CD4-positive, CD25-positive, alpha-beta regulatory T cell (primary cell): Measurements from ENCODE around the gene ETV7. TPM values are rescaled to one million over a fixed set of nuclear protein-coding genes. Genes with fewer than 3 reads are reported as not detected.
"Not testable (repeated sequence)": the region's sequence is repeated elsewhere in the genome, so short reads cannot be mapped to it uniquely, and the experiment has no call there.

Experiments
- ATAC-seq, 2 donors: fragments of 150-1000 bp; cut with Tn5 transposase; one replicate each; pipeline ENCODE4 v1.10.0; 2021; ENCODE audit warnings: low read depth in 2 of 2, moderate number of reproducible peaks in 2 of 2, moderate library complexity in 1 of 2
- DNase-seq, 3 donors: peaks; one replicate each; pipeline versions ENCODE4 v3.0.0 to v3.0.0-alpha.2; 2012 to 2022; ENCODE audit warnings: mixed read lengths in 1 of 3
- H3K27ac ChIP-seq: one replicate; pipeline ENCODE4 v1.7.0; 2013; ENCODE audit warnings: mild to moderate bottlenecking, low read length; ENCODE audit not compliant: insufficient read depth, poor library complexity, severe bottlenecking
- H3K27me3 ChIP-seq: one replicate; pipeline ENCODE4 v1.7.0; 2013; ENCODE audit warnings: low read length; ENCODE audit not compliant: control insufficient read depth, insufficient read depth
- H3K36me3 ChIP-seq: one replicate; pipeline ENCODE4 v1.7.0; 2013; ENCODE audit warnings: mild to moderate bottlenecking, low read length, moderate library complexity; ENCODE audit not compliant: control insufficient read depth, insufficient read depth
- H3K4me1 ChIP-seq: 2 replicates; pipeline ENCODE4 v1.7.0; 2013; ENCODE audit warnings: mild to moderate bottlenecking, low read length; ENCODE audit not compliant: insufficient read depth, control insufficient read depth, poor library complexity, severe bottlenecking
- H3K4me3 ChIP-seq: one replicate; pipeline ENCODE4 v1.7.0; 2013; ENCODE audit warnings: low read depth, mild to moderate bottlenecking, low read length, moderate library complexity
- H3K9me3 ChIP-seq, 2 experiments: 1 replicate in 1 of 2; 2 replicates in 1 of 2; pipeline ENCODE4 v1.7.0; 2013; ENCODE audit warnings: low read length in 2 of 2, mild to moderate bottlenecking in 1 of 2, moderate library complexity in 1 of 2; ENCODE audit not compliant: control insufficient read depth in 2 of 2
- H3K27ac Mint-ChIP-seq, 3 donors: one replicate each; pipeline ENCODE4 v1.8.0; 2020 to 2022; ENCODE audit warnings: mild to moderate bottlenecking in 3 of 3, mixed read lengths in 3 of 3, moderate library complexity in 2 of 3
- H3K27me3 Mint-ChIP-seq: one replicate; pipeline ENCODE4 v1.8.0; 2022; ENCODE audit warnings: mild to moderate bottlenecking, mixed read lengths
- H3K36me3 Mint-ChIP-seq: one replicate; pipeline ENCODE4 v1.8.0; 2020; ENCODE audit warnings: mixed read lengths
- H3K4me1 Mint-ChIP-seq, 4 donors: one replicate each; pipeline ENCODE4 v1.8.0; 2020 to 2022; ENCODE audit warnings: mixed read lengths in 4 of 4, mild to moderate bottlenecking in 1 of 4
- H3K4me3 Mint-ChIP-seq, 4 donors: one replicate each; pipeline ENCODE4 v1.8.0; 2020 to 2022; ENCODE audit warnings: mild to moderate bottlenecking in 4 of 4, mixed read lengths in 4 of 4, moderate library complexity in 3 of 4
- H3K9me3 Mint-ChIP-seq, 7 donors: one replicate each; pipeline ENCODE4 v1.8.0; 2020 to 2022; ENCODE audit warnings: mixed read lengths in 7 of 7, mild to moderate bottlenecking in 3 of 7, moderate library complexity in 2 of 7
- polyA plus RNA-seq, 4 donors: library from polyadenylated mRNA; unstranded; fragments of 300-500 nt; fragmentation: Illumina TruSeq; gene quantifications; one replicate each; pipeline ENCODE4 v1.2.3, GENCODE V29; 2021
- total RNA-seq: library from RNA; stranded (reverse); gene quantifications from one replicate; pipeline ENCODE4 v1.2.3, GENCODE V29; 2022

Gene ETV7
- total and polyA plus RNA-seq, 5 donors from 2014 or later, result 5.3 to 16.1 (median 7.4) TPM

DNA sequence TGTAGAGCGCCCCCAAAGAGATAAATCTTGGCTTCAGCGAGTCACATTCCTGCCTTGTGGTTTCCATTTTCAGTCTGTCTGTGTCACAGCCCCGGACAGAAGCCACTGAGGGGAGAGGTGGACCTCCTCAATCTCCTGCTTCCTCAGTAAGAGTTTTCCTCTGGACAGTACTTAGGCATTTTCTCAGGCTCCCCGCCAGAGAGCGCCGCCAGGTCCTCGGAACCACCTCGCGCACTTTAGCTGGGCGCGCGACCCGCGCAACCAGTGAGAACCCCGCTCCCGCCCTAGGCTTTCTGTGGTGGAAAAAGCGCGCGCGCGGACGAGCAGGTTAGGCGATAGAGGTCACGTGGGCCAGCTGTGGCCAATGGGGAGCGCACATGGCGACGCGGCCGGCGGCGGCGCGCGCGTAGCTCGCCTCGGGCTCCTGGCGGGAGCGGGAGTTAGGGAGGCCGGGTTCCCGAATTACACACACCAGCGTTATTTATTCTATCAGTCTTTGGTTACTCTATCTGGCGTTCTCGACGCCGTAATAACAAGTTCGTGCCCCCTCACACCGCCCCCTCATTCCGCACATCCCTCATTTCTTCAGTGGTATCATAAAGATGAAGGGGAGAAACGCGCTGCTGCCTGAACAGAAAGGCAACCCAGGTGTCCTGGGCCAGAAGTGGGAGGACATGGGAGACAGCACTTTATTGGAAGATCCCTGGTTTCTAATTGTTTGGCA, 35.8 kb upstream of the ETV7 start:
- Mint-ChIP-seq H3K36me3 (no peaks in the 10 kb centered on the region), H3K27ac (peak overlapping the region; percentile 76 to 96 (median 87)), H3K4me1 (peaks cover 0 to 15% (median 7%) of the 10 kb centered on the region in 4 donors), H3K4me3 (peak overlapping the region; percentile 86 to 95 (median 92)), H3K9me3 (no peaks in the 10 kb centered on the region), H3K27me3 (no peaks in the 10 kb centered on the region)
- H3K27me3 ChIP-seq, result no peaks in the 10 kb centered on the region
- peak overlapping the region; percentile 80 for H3K27ac ChIP-seq
- no peaks in the 10 kb centered on the region for H3K9me3 ChIP-seq
- H3K4me3 ChIP-seq, result peak overlapping the region; percentile 86
- peaks cover 10% of the 10 kb centered on the region for H3K4me1 ChIP-seq
- DNase-seq, result peak; percentile 96 to 98 (median 97)
- no peaks in the 10 kb centered on the region for H3K36me3 ChIP-seq
- ATAC-seq, result peak; percentile 98 to 99

- peak overlapping the region; percentile 77 for H3K4me3 ChIP-seq
- peak overlapping the region; percentile 80 for H3K27ac ChIP-seq
- no peaks in the 10 kb centered on the region for H3K27me3 ChIP-seq
- peak overlapping the region; percentile 76 to 96 (median 87) for H3K27ac Mint-ChIP-seq
- no peaks in the 10 kb centered on the region for H3K9me3 Mint-ChIP-seq
- H3K4me1 ChIP-seq, result peaks cover 10% of the 10 kb centered on the region
- DNase-seq (no peak), ATAC-seq (no peak)
- no peaks in the 10 kb centered on the region for H3K36me3 Mint-ChIP-seq
- no peaks in the 10 kb centered on the region for H3K36me3 ChIP-seq
- H3K27me3 Mint-ChIP-seq, result no peaks in the 10 kb centered on the region
- peak overlapping the region; percentile 86 to 95 (median 92) for H3K4me3 Mint-ChIP-seq
- H3K9me3 ChIP-seq, result no peaks in the 10 kb centered on the region
- peaks cover 0 to 15% (median 7%) of the 10 kb centered on the region in 4 donors for H3K4me1 Mint-ChIP-seq
Measured at GRCh38 chr6:36422714-36423100, 35.2 kb upstream of the ETV7 start.

DNA sequence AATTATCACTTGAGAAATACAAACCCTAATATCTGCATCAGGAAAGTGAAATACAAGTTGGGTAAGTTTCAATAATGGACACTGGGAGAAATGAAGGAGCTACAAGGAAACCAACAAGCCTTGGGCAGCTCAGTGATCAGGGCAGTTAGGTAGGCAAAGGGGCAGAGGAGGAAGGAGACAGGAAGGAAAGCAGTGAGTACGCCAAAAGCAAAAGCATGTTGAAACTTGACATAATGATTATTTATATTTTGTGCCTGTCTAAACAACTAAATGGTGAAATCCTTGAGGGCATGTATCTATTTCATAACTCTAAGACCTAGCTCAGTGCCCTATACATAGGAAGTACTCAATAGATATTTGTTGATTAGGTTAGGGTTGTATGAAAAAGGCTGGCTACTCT, 31.8 kb upstream of the ETV7 start:
- Mint-ChIP-seq H3K27ac (peak overlapping the region in 1 of 3 donors; percentile 65), H3K27me3 (peaks cover 13% of the 10 kb centered on the region), H3K9me3 (no peaks in the 10 kb centered on the region), H3K36me3 (no peaks in the 10 kb centered on the region), H3K4me1 (peaks cover 0 to 15% (median 7%) of the 10 kb centered on the region in 4 donors), H3K4me3 (no peak overlapping the region)
- Histone ChIP-seq H3K36me3 (no peaks in the 10 kb centered on the region), H3K4me3 (no peak overlapping the region), H3K27ac (no peak overlapping the region), H3K4me1 (peaks cover 10% of the 10 kb centered on the region), H3K27me3 (no peaks in the 10 kb centered on the region), H3K9me3 (no peaks in the 10 kb centered on the region)
- DNase-seq, result no peak
- ATAC-seq, result no peak

DNA sequence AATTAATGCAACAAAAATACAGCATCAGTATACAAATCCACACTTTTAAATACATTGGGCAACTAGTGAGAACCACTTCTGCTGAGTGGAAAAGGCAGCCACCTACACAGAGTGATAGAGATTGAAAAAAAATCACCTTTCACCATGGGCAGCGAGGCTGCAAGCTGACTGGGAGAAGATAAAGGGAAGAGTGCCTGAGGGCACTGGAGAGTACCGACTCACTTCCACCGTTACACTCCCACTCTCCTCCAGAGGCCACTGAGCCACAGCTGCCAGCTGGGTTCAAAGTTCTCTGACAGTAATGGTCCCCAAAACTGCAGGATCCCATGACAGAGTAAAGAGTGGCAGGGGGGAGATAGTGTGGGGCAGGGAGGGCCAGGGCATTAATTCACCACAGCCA, 31.1 kb upstream of the ETV7 start:
- Mint-ChIP-seq H3K36me3 (no peaks in the 10 kb centered on the region), H3K27me3 (peaks cover 13% of the 10 kb centered on the region), H3K4me3 (no peak overlapping the region), H3K4me1 (peaks cover 0 to 10% (median 6%) of the 10 kb centered on the region in 4 donors), H3K27ac (no peak overlapping the region), H3K9me3 (peaks cover 0 to 2% (median 0%) of the 10 kb centered on the region in 7 donors)
- Histone ChIP-seq H3K9me3 (no peaks in the 10 kb centered on the region), H3K4me3 (no peak overlapping the region), H3K4me1 (peaks cover 6% of the 10 kb centered on the region), H3K27me3 (no peaks in the 10 kb centered on the region), H3K36me3 (no peaks in the 10 kb centered on the region), H3K27ac (no peak overlapping the region)
- DNase-seq, result no peak
- ATAC-seq, result no peak

DNA sequence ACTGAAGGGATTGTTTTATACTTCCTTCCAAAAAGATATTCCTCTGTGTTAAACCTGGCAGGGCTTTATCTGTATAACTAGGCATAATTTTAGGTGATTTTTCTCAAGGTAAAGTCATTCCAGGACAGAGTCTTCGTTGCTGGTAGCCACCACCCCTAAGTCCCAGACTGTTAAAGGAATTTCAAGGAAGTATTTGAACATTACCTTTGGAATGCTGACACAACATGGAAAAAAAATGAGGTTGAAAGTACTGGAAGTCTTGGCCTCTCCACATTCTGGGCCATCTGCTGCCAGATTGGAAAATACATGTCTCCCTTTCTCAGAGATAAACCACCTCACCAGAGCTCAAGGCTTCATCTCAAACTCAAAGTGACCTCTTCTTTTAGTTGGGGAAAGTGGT, 27.0 kb upstream of the ETV7 start:
- Mint-ChIP-seq H3K4me3 (no peak overlapping the region), H3K27me3 (peaks cover 25% of the 10 kb centered on the region), H3K27ac (no peak overlapping the region), H3K36me3 (no peaks in the 10 kb centered on the region), H3K4me1 (no peaks in the 10 kb centered on the region), H3K9me3 (peaks cover 0 to 6% (median 0%) of the 10 kb centered on the region in 7 donors)
- H3K27ac ChIP-seq, result no peak overlapping the region
- H3K27me3 ChIP-seq, result no peaks in the 10 kb centered on the region
- ATAC-seq (no peak), DNase-seq (no peak)
- H3K4me3 ChIP-seq, result no peak overlapping the region
- no peaks in the 10 kb centered on the region for H3K9me3 ChIP-seq
- no peaks in the 10 kb centered on the region for H3K4me1 ChIP-seq
- H3K36me3 ChIP-seq, result no peaks in the 10 kb centered on the region

DNA sequence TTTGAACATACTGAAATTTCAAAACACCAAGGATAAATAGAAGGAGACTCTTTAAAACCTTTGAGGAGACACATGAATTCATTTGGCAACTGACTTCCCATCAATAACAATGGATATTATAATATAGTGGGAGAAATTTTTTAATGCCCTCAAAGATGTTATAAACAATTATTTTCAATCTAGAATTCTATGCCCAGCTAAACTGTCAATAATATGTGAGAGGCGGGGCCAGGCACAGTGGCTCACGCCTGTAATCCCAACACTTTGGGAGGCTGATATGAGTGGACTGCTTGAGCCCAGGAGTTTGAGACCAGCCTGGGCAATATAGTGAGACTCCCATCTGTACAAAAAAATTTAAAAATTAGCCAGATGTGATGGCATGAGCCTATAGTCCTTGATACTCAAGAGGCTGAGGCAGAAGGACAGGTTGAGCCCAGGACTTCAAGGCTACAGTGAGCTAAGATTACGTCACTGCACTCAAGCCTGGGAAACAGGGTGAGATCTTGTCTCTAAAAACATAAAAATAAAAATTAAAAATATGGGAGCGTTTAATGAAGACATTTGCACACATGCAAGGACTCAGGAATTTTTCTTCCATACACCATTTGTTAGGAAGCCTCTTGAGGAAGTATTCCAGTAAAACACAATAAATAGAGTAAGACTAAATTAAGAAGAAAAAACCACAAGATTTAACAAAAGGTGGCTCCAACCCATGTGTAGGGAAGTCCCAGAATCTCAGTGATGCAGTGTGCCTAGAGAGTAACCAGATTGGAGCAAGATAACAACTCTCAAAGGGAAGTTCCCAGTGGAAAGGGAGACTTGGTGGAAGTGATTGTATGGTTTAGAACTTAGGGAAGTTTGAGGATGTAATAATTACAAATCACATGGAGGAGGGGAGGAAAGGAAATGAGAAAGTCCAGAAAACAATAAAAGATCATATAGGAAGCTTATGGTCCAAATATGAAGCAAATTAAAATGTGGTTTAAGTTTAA, 26.3 kb upstream of the ETV7 start:
- H3K4me3 Mint-ChIP-seq, result no peak overlapping the region
- no peak for DNase-seq
- no peak overlapping the region for H3K4me3 ChIP-seq
- no peaks in the 10 kb centered on the region for H3K36me3 Mint-ChIP-seq
- no peaks in the 10 kb centered on the region for H3K36me3 ChIP-seq
- no peak overlapping the region for H3K27ac ChIP-seq
- H3K27ac Mint-ChIP-seq, result no peak overlapping the region
- no peak for ATAC-seq
- H3K4me1 Mint-ChIP-seq, result no peaks in the 10 kb centered on the region
- no peaks in the 10 kb centered on the region for H3K27me3 ChIP-seq
- peaks cover 0 to 6% (median 0%) of the 10 kb centered on the region in 7 donors for H3K9me3 Mint-ChIP-seq
- H3K27me3 Mint-ChIP-seq, result peaks cover 32% of the 10 kb centered on the region
- no peaks in the 10 kb centered on the region for H3K9me3 ChIP-seq
- H3K4me1 ChIP-seq, result no peaks in the 10 kb centered on the region

DNA sequence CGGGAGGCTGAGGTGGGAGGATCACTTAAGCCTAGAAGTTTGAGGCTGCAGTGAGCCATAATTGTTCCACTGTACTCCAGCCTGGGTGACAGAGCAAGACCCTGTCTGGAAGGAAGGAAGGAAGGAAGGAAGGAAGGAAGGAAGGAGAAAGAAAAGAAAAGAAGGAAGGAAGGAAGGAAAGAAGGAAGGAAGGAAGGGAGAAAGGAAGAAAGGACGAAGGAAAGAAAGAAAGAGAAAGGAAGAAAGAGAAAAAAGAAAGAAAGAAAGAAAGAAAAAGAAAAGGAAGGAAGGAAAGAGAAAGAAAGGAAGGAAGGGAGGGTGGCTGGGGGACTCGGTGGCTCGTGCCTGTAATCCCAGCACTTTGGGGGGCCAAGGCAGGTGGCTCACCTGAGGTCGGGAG, 22.2 kb upstream of the ETV7 start:
- not testable (repeated sequence) for H3K36me3 Mint-ChIP-seq, H3K27ac Mint-ChIP-seq, H3K27me3 ChIP-seq, ATAC-seq, DNase-seq, H3K4me3 ChIP-seq, H3K27ac ChIP-seq, H3K4me1 ChIP-seq, H3K4me3 Mint-ChIP-seq, H3K9me3 Mint-ChIP-seq, H3K9me3 ChIP-seq, H3K36me3 ChIP-seq, H3K4me1 Mint-ChIP-seq
- H3K27me3 Mint-ChIP-seq, result peaks cover 37% of the 10 kb centered on the region
